Right atrium auricular region (tissue), 2 donors: Measurements from ENCODE around the gene CRYZL1. TPM values are rescaled to one million over a fixed set of nuclear protein-coding genes. Genes with fewer than 3 reads are reported as not detected.

Experiments used
- DNase-seq: peaks from one replicate; pipeline ENCODE4 v3.0.0-alpha.2; 2019; ENCODE audit warnings: low spot score
- H3K27ac ChIP-seq, 2 donors: fragments of 200-600 bp; sonication (generic); 1 replicate in 1 of 2; 2 replicates in 1 of 2; pipeline ENCODE4 v1.5.1; 2016 to 2019
- H3K27me3 ChIP-seq, 2 donors: fragments of 200-600 bp; sonication (generic); one replicate each; pipeline versions ENCODE4 v1.5.1 to v1.6.0; 2017 to 2019
- H3K36me3 ChIP-seq: fragments of 200-600 bp; sonication (generic); one replicate; pipeline ENCODE4 v1.5.1; 2016
- H3K4me1 ChIP-seq, 2 donors: fragments of 200-600 bp; sonication (generic); one replicate each; pipeline versions ENCODE4 v1.5.1 to v1.6.0; 2017 to 2019
- H3K4me3 ChIP-seq, 2 donors: fragments of 200-600 bp; sonication (generic); 1 replicate in 1 of 2; 2 replicates in 1 of 2; pipeline ENCODE4 v1.5.1; 2017 to 2019; ENCODE audit warnings: mild to moderate bottlenecking in 1 of 2, moderate library complexity in 1 of 2
- H3K9me3 ChIP-seq, 2 donors: fragments of 200-600 bp; sonication (generic); one replicate each; pipeline ENCODE4 v1.5.1; 2019
- CTCF ChIP-seq, 2 donors: fragments of 200-600 bp; sonication (generic); IDR thresholded peaks; one replicate each; pipeline ENCODE4 v1.5.1; 2019; ENCODE audit warnings: antibody characterized with exemption in 2 of 2
- total RNA-seq, 2 donors: library from RNA; depleted of rRNA; stranded (reverse); fragments of >200 nt; gene quantifications; one replicate each; pipeline ENCODE4 v1.1.0, GENCODE V29; 2016

The CRYZL1 gene
- total RNA-seq, 2 donors from 2014 or later = 19.0 to 27.5 TPM

DNA sequence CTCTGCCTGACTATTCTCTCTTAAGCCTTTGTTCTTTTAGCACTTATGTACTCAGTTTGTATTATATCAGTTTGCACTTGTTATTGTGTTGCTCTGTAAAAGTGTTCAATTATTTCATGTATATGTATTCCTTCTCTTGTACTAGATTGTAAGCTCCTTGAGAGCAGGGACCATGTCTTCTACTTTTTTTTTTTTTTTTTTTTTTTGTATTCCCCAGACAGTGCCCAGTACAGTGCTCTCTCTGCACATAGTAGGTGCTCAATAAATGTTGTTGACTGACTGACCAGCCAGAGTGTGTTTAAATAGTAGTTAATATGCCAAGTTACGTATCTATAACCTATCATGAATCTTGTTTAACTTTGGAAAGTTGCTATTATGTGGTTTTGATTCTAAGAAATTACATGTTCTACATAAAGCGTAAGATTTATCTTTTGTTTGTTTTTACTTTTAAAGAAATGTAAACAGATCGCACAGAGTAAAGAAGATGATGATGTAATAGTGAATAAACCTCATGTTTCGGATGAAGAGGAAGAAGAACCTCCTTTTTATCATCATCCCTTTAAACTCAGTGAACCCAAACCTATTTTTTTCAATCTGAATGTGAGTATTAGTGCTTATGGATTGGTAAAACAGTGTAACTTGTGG lies 82.6 kb downstream of the CRYZL1 start:
- no peak overlapping the region for H3K27ac ChIP-seq
- DNase-seq = no peak
- no peak for TF ChIP-seq CTCF (IDR thresholded peaks at IDR 0.05)
- H3K4me3 ChIP-seq = no peak overlapping the region
- H3K9me3 ChIP-seq = no peaks in the 10 kb centered on the region
- peaks cover 76% of the 10 kb centered on the region for H3K36me3 ChIP-seq
- H3K27me3 ChIP-seq = no peaks in the 10 kb centered on the region
- peaks cover 0 to 19% of the 10 kb centered on the region in 2 donors for H3K4me1 ChIP-seq

DNA sequence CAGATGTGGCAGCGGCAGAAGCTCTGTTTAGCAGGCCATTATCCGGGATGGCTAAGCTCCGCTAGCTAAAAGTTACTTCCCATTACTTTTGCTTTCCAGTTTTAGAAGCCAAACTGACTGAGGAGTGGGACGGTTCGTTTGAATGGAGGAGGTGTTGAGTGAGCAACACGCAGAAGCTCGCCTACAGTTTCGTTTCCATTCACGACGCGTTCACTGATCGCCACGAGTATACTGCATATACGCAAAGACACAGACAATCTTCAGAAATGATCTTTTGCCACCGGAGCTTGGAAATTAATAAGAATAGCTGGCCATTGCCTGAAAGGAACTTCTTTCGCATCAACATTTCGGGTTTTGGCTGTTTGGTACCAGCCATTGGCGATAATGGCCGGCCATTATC lies 84.1 kb downstream of the CRYZL1 start:
- DNase-seq = no peak
- peaks cover 84% of the 10 kb centered on the region for H3K36me3 ChIP-seq
- no peak overlapping the region for H3K4me3 ChIP-seq
- H3K27me3 ChIP-seq = no peaks in the 10 kb centered on the region
- no peak for TF ChIP-seq CTCF (IDR thresholded peaks at IDR 0.05)
- H3K9me3 ChIP-seq = no peaks in the 10 kb centered on the region
- no peak overlapping the region for H3K27ac ChIP-seq
- H3K4me1 ChIP-seq = peaks cover 0 to 19% of the 10 kb centered on the region in 2 donors

DNA sequence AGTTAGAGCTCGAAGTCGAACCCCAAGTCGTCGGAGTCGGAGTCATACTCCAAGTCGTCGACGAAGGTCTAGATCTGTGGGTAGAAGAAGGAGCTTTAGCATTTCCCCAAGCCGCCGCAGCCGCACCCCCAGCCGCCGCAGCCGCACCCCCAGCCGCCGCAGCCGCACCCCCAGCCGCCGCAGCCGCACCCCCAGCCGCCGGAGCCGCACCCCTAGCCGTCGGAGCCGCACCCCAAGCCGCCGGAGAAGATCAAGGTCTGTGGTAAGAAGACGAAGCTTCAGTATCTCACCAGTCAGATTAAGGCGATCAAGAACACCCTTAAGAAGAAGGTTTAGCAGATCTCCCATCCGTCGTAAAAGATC lies 86.6 kb downstream of the CRYZL1 start:
- Histone ChIP-seq H3K27me3 (no peaks in the 10 kb centered on the region), H3K27ac (no peak overlapping the region), H3K36me3 (peaks cover 90% of the 10 kb centered on the region), H3K9me3 (no peaks in the 10 kb centered on the region), H3K4me3 (no peak overlapping the region), H3K4me1 (peaks cover 0 to 19% of the 10 kb centered on the region in 2 donors)
- TF ChIP-seq CTCF (IDR thresholded peaks at IDR 0.05) = no peak
- DNase-seq = no peak

DNA sequence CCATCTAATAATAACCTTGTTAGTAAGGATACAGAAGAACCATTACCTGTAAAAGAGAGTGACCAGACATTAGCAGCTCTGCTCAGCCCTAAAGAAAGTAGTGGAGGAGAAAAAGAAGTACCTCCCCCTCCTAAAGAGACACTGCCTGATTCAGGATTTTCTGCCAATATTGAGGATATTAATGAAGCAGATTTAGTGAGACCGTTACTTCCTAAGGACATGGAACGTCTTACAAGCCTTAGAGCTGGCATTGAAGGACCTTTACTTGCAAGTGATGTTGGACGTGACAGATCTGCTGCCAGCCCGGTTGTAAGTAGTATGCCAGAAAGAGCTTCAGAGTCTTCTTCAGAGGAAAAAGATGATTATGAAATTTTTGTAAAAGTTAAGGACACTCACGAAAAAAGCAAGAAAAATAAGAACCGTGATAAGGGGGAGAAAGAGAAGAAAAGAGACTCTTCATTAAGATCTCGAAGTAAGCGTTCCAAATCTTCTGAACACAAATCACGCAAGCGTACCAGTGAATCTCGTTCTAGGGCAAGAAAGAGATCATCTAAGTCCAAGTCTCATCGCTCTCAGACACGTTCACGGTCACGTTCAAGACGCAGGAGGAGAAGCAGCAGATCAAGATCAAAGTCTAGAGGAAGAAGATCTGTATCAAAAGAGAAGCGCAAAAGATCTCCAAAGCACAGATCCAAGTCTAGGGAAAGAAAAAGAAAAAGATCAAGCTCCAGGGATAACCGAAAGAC lies 87.1 kb downstream of the CRYZL1 start:
- no peak for DNase-seq
- H3K27ac ChIP-seq = no peak overlapping the region
- H3K4me1 ChIP-seq = peaks cover 0 to 19% of the 10 kb centered on the region in 2 donors

GRCh38 chr21:33552999-33553598 lies 88.4 kb downstream of the CRYZL1 start:
- no peaks in the 10 kb centered on the region for H3K9me3 ChIP-seq
- no peak for DNase-seq
- TF ChIP-seq CTCF (IDR thresholded peaks at IDR 0.05) = no peak
- H3K4me1 ChIP-seq = peaks cover 0 to 19% of the 10 kb centered on the region in 2 donors
- no peak overlapping the region for H3K27ac ChIP-seq
- H3K36me3 ChIP-seq = peaks cover 89% of the 10 kb centered on the region
- no peaks in the 10 kb centered on the region for H3K27me3 ChIP-seq
- H3K4me3 ChIP-seq = no peak overlapping the region

More for the DNA sequence above, 87.1 kb downstream of the CRYZL1 start:
- TF ChIP-seq CTCF (IDR thresholded peaks at IDR 0.05) = no peak
- no peaks in the 10 kb centered on the region for H3K9me3 ChIP-seq
- H3K36me3 ChIP-seq = peaks cover 90% of the 10 kb centered on the region
- no peaks in the 10 kb centered on the region for H3K27me3 ChIP-seq
- H3K4me3 ChIP-seq = no peak overlapping the region
